HUES6 (cell line): ENCODE results near the gene CCDC171.

Source experiments
- H3K27ac ChIP-seq: 2 replicates; pipeline ENCODE4 v1.7.0; 2013; ENCODE audit warnings: low read depth, mild to moderate bottlenecking, low read length, inconsistent platforms
- H3K27me3 ChIP-seq: 2 replicates; pipeline ENCODE4 v1.6.1; 2013; ENCODE audit warnings: low read length; ENCODE audit not compliant: control insufficient read depth, insufficient read depth
- H3K36me3 ChIP-seq: 2 replicates; pipeline ENCODE4 v1.6.1; 2013; ENCODE audit warnings: low read length; ENCODE audit not compliant: control insufficient read depth, insufficient read depth
- H3K4me1 ChIP-seq: 2 replicates; pipeline ENCODE4 v1.6.1; 2013; ENCODE audit warnings: low read length; ENCODE audit not compliant: control insufficient read depth, insufficient read depth
- H3K4me3 ChIP-seq: 2 replicates; pipeline ENCODE4 v1.5.1; 2013; ENCODE audit warnings: low read depth, low read length
- H3K9ac ChIP-seq: one replicate; pipeline ENCODE4 v1.6.1; 2013; ENCODE audit warnings: mild to moderate bottlenecking, low read length
- H3K9me3 ChIP-seq: 2 replicates; pipeline ENCODE4 v1.6.1; 2013; ENCODE audit warnings: low read depth, low read length; ENCODE audit not compliant: control insufficient read depth, insufficient read depth

The CCDC171 gene

DNA sequence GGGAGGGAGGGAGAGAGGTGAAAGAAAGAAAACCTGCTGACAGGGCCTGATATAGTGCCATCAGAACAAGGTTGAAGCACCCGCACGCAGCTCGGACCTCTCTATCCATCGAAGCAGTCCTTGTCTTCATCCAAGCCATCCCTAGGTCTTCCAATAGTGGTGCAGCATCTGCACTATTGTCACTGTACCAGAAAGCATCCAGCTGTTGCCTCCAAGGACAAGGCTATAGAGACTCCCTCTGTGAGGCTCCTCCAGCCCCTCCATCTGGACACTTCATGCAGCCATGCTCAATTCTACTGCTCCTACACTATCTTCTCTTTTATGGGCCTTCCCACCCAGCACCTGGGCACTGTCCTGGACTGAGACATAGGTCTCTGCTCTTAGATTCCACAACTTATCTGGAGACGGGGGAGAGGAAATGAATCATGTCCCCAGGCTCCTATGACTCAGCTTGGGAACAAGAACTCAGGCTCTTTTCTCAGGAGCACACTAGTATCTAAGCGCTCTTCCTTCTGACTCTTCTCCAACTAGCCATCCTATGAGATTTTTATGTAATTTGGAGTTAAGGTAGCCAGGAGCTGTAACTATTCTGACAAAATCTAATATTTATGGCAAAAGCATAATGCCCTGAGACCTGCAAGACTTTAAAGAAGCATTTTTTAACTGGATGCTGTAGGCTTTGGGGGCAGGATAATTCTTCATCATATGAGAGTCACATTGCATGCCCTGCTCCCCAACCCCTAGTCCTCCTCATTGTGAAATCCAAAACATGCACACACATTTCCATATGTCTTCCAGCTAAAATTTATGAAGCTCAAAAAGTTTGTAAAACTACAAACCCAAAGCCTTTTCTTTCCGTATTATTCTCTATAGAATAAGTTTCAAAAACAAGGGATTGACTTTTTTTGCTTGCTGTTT lies 446.8 kb downstream of the CCDC171 start:
- Histone ChIP-seq H3K27ac (no peak overlapping the region), H3K9me3 (no peaks in the 10 kb centered on the region), H3K36me3 (no peaks in the 10 kb centered on the region)

DNA sequence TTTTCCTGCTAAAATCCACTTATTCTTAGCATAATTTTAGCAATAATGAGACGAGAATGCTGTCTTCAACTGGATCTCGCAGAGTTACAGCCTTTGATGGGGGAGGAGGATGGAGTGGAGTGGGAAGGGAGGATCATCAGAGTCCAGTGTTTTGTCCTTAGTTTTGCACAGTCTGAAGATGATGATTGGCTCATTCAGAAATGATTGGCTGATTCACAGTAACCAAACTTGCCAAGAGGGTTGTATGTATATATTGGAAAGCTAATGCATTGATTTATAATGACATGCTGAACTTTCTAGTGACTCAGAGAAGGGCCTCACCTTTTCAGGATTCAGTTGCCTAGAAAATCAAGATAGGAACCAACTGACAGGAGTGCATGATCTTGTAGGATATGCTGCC lies 448.0 kb downstream of the CCDC171 start:
- no peaks in the 10 kb centered on the region for H3K36me3 ChIP-seq
- no peaks in the 10 kb centered on the region for H3K4me1 ChIP-seq
- no peak overlapping the region for H3K9ac ChIP-seq
- no peak overlapping the region for H3K27ac ChIP-seq
- H3K9me3 ChIP-seq, result no peaks in the 10 kb centered on the region
- H3K27me3 ChIP-seq, result no peaks in the 10 kb centered on the region
- no peak overlapping the region for H3K4me3 ChIP-seq

More for the DNA sequence above, 446.8 kb downstream of the CCDC171 start:
- Histone ChIP-seq H3K4me3 (no peak overlapping the region), H3K27me3 (no peaks in the 10 kb centered on the region), H3K4me1 (no peaks in the 10 kb centered on the region), H3K9ac (no peak overlapping the region)

DNA sequence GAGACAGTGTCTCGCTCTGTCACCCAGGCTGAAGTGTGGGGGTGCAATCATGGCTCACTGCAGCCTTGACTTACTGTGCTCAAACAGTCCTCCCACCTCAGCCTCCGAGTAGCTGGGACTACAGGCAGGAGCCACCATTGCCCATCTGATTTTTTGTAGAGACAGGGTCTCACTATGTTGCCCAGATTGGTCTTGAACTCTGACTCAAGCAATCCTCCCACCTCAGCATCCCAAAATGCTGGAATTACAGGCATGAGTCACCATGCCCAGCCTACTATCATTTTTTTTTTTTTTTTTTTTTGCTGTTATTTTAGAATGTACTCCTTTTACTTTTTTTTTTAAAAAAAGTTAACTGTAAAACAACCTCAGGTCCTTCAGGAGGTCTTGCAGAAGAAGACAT lies 449.0 kb downstream of the CCDC171 start:
- Histone ChIP-seq H3K27me3 (no peaks in the 10 kb centered on the region), H3K9me3 (no peaks in the 10 kb centered on the region), H3K9ac (no peak overlapping the region), H3K4me1 (no peaks in the 10 kb centered on the region), H3K36me3 (no peaks in the 10 kb centered on the region), H3K4me3 (no peak overlapping the region), H3K27ac (no peak overlapping the region)

DNA sequence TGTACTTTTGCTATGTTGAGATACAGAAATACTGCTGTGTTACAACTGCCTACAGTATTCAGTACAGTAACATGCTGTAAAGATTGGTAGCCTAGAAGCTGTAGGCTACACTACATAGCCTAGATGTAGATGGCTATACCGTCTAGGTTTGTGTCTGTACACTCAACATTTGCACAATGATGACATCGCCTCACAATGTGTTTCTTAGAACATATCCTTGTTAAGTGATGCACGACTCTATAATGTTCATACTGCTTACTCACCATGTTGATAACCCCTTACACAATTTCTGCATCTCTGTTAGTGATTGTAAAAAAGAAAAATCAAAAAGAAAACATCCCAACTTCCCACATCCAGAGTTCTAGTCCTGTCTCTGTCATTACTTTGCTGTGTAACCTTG lies 450.0 kb downstream of the CCDC171 start:
- no peak overlapping the region for H3K27ac ChIP-seq
- H3K27me3 ChIP-seq, result no peaks in the 10 kb centered on the region
- no peaks in the 10 kb centered on the region for H3K9me3 ChIP-seq
- no peaks in the 10 kb centered on the region for H3K4me1 ChIP-seq
- H3K9ac ChIP-seq, result no peak overlapping the region
- H3K36me3 ChIP-seq, result no peaks in the 10 kb centered on the region
- H3K4me3 ChIP-seq, result no peak overlapping the region

DNA sequence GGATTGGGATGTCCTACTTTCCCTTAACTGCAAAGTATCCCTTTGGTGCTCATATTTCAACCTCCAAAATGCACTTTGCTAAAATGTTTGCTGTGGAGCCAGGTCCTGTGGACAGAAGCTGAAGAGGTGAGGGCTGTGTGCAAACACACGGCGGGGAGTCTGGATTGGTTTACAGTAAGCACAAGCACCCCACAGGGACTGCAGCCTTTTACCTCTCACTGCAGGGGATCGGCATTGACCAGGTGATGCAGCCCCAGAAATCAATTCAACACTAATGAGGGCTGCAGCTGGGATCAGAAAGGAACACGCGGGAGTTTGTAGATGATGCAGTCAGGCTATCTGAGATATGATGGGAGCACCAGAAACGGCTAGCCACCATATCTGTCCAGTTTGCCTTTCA lies 450.9 kb downstream of the CCDC171 start:
- Histone ChIP-seq H3K9me3 (no peaks in the 10 kb centered on the region), H3K4me3 (no peak overlapping the region), H3K27ac (no peak overlapping the region)

DNA sequence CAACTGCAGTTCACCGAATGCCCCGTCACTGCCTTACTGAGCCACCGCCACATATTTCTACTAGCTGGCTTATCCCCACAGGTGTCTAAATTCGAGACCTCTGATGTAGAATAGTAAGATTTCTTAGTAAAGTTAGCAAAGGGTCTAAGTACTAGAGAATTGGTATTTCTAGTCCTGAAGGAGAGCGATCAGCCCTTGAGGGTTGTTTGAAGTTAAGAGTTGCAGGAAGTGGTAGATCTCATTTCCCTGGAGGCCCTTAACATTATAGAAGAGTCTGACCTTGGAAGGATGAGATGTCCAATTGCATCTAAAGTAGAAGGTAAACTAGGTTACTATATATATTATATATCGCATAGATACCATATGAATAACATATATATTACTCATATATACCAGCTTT lies 451.8 kb downstream of the CCDC171 start:
- Histone ChIP-seq H3K27ac (no peak overlapping the region), H3K36me3 (no peaks in the 10 kb centered on the region), H3K9ac (no peak overlapping the region)

More for the DNA sequence above, 450.9 kb downstream of the CCDC171 start:
- Histone ChIP-seq H3K27me3 (no peaks in the 10 kb centered on the region), H3K4me1 (no peaks in the 10 kb centered on the region), H3K36me3 (no peaks in the 10 kb centered on the region), H3K9ac (no peak overlapping the region)

DNA sequence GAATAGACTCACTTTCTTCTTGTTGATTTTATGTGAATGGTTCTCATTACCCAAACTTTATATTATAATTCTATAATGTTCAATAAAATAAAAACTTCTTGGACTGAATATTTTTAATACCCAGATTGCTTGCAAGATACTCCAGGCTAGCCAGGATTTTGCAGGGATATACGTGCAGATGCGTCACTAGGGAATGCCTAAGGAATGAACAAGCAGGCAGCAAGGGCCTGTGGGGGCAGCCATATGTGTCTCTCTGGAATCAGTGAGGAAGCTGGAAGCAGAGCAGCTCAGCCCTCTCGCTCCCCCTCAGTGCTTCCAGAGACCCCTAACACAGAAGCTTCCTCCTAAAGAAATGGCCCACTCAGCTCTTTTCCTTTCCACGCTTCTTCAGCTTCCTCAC lies 457.4 kb downstream of the CCDC171 start:
- no peaks in the 10 kb centered on the region for H3K4me1 ChIP-seq
- no peak overlapping the region for H3K27ac ChIP-seq
- no peak overlapping the region for H3K9ac ChIP-seq
- no peaks in the 10 kb centered on the region for H3K36me3 ChIP-seq
- H3K27me3 ChIP-seq, result no peaks in the 10 kb centered on the region
- no peak overlapping the region for H3K4me3 ChIP-seq
- H3K9me3 ChIP-seq, result no peaks in the 10 kb centered on the region

More for the DNA sequence above, 451.8 kb downstream of the CCDC171 start:
- H3K9me3 ChIP-seq, result no peaks in the 10 kb centered on the region
- no peak overlapping the region for H3K4me3 ChIP-seq
- H3K4me1 ChIP-seq, result no peaks in the 10 kb centered on the region
- H3K27me3 ChIP-seq, result no peaks in the 10 kb centered on the region

DNA sequence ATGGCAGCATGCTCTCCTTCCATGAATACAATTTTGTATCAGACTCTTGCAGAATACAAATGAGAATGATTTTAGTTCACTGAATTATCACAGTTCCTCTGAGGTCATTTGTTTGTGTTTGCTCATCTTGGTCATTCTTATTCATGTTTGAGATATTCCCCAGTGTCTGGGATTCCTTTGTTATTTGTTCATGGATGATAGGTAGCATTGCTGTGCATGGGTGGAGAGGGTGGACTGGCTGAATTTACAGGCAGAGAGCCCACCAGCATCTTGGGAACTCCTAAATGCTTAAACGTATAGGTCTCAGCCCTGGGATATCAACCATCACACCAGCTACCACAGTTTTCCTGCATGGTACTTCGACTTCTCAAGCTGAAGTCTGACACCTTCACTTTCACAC lies 459.8 kb downstream of the CCDC171 start:
- Histone ChIP-seq H3K9ac (no peak overlapping the region), H3K27me3 (no peaks in the 10 kb centered on the region)

DNA sequence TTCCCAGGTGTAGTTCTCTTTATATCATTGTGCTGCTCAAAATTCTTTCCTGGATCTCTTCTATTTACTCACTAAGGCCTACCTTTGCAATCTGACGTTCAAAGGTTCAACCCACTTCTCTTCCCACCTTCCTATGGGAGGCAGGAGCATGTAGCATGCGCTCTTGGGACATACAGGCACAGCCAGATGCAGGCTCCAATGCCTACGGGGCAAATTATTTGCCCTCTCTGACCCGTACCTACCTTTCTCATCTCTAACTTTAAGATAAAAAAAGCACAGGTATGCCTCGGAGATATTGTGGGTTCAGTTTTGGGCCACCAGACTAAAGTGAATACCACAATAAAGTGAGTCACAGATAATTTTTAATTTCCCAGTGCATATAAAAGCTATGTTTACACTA lies 460.5 kb downstream of the CCDC171 start:
- Histone ChIP-seq H3K4me3 (no peak overlapping the region), H3K27ac (no peak overlapping the region), H3K36me3 (no peaks in the 10 kb centered on the region)

More for the DNA sequence above, 459.8 kb downstream of the CCDC171 start:
- H3K4me1 ChIP-seq, result no peaks in the 10 kb centered on the region
- peaks cover under 1% of the 10 kb centered on the region for H3K9me3 ChIP-seq
- H3K4me3 ChIP-seq, result no peak overlapping the region
- H3K36me3 ChIP-seq, result no peaks in the 10 kb centered on the region
- H3K27ac ChIP-seq, result no peak overlapping the region

DNA sequence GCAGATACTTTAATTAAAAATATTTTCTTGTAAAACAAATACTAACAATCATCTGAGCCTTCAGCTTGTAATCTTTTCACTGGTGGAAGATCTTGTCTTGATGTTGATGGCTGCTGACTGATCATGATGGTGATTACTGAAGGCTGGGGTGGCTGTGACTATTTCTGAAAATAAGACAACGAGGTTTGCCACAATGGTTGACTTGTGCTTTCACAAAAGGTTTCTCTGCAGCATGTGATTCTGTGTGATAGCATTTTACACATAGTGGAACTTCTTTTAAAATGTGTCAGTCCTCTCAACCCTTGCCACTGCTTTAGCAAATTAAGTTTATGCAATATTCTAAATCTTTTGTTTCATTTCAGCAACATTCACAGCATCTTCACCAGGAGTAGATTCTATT lies 461.0 kb downstream of the CCDC171 start:
- Histone ChIP-seq H3K36me3 (no peaks in the 10 kb centered on the region), H3K9me3 (peaks cover 5% of the 10 kb centered on the region), H3K4me1 (no peaks in the 10 kb centered on the region)

More for the DNA sequence above, 460.5 kb downstream of the CCDC171 start:
- Histone ChIP-seq H3K4me1 (no peaks in the 10 kb centered on the region), H3K9ac (no peak overlapping the region), H3K9me3 (peaks cover 5% of the 10 kb centered on the region), H3K27me3 (no peaks in the 10 kb centered on the region)

DNA sequence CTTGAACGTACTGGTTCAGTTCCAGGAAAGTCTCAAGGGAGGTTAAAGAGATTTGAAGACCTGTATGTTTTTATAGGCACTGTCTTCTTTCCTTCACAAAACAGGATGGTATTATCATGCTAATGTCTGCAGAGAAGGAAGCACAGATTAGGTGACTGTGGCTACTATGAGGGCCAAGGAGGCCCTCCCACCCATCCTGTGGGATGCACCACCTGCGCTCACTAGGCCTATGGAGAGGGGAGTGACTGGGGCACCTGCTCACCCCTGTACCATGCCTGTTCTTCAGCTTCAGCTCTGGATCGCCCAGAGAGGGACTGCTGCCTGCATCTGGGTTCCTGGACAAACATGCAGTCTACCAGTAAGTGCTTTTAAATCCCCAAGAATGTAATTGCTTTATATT lies 469.4 kb downstream of the CCDC171 start:
- no peaks in the 10 kb centered on the region for H3K36me3 ChIP-seq
- H3K9me3 ChIP-seq, result peaks cover 5% of the 10 kb centered on the region

More for the DNA sequence above, 461.0 kb downstream of the CCDC171 start:
- no peak overlapping the region for H3K27ac ChIP-seq
- H3K4me3 ChIP-seq, result no peak overlapping the region
- H3K9ac ChIP-seq, result no peak overlapping the region
- H3K27me3 ChIP-seq, result no peaks in the 10 kb centered on the region

More for the DNA sequence above, 469.4 kb downstream of the CCDC171 start:
- Histone ChIP-seq H3K4me1 (no peaks in the 10 kb centered on the region), H3K27ac (no peak overlapping the region), H3K9ac (no peak overlapping the region), H3K4me3 (no peak overlapping the region), H3K27me3 (no peaks in the 10 kb centered on the region)
